B cell (primary cell): Measurements from ENCODE around the gene CST7. TPM values are rescaled to one million over a fixed set of nuclear protein-coding genes. Genes with fewer than 3 reads are reported as not detected.

ENCODE experiments used
- ATAC-seq: fragments of 200-7000 bp; cut with Tn5 transposase; one replicate; pipeline ENCODE4 v1.10.0; 2021; ENCODE audit warnings: low read depth, mild to moderate bottlenecking, moderate number of reproducible peaks, moderate library complexity
- CTCF ChIA-PET: fragments of 350-600 bp; sonication (Branson Sonifier 250); formaldehyde crosslinking; loops from one replicate; lab custom pipeline; 2021; ENCODE audit warnings: antibody characterized with exemption, inconsistent platforms; lab: Charles Lee
- POLR2A ChIA-PET: fragments of 350-600 bp; sonication (Branson Sonifier 250); formaldehyde crosslinking; loops from one replicate; lab custom pipeline; 2021; ENCODE audit warnings: antibody characterized with exemption; lab: Charles Lee
- DNase-seq: peaks from one replicate; pipeline ENCODE4 v3.0.0; 2013
- H2AFZ ChIP-seq: 2 replicates; pipeline ENCODE4 v1.6.1; 2012; ENCODE audit warnings: mild to moderate bottlenecking, low read depth, low read length; ENCODE audit not compliant: insufficient read depth, poor library complexity, severe bottlenecking
- H3K27ac ChIP-seq, 2 donors: 1 replicate in 1 of 2; 2 replicates in 1 of 2; pipeline ENCODE4 v1.5.1; 2012 to 2013; ENCODE audit warnings: low read length in 2 of 2, mild to moderate bottlenecking in 2 of 2, moderate library complexity in 1 of 2
- H3K27me3 ChIP-seq, 4 experiments: fragments of 200-600 bp in 1 of 4; sonication (generic) in 1 of 4; replicated peaks in 1 of 4; 1 replicate in 2 of 4; 2 replicates in 2 of 4; pipeline versions ENCODE4 v1.6.1 to v1.7.0; 2013 to 2016; ENCODE audit warnings: low read length in 3 of 4, mild to moderate bottlenecking in 2 of 4, mixed read lengths in 1 of 4, moderate library complexity in 1 of 4; ENCODE audit not compliant: insufficient read depth in 4 of 4, control insufficient read depth in 3 of 4; ENCODE audit errors: control extremely low read depth in 1 of 4
- H3K36me3 ChIP-seq, 2 experiments: replicated peaks in 1 of 2; 1 replicate in 1 of 2; 2 replicates in 1 of 2; pipeline versions ENCODE4 v1.6.1 to v1.7.1; 2013; ENCODE audit warnings: low read length in 1 of 2; ENCODE audit not compliant: insufficient read depth in 2 of 2, control insufficient read depth in 1 of 2; ENCODE audit errors: control extremely low read depth in 1 of 2, extremely low read depth in 1 of 2
- H3K4me1 ChIP-seq, 2 donors: fragments of 200-600 bp in 1 of 2; sonication (generic) in 1 of 2; 1 replicate in 1 of 2; 2 replicates in 1 of 2; pipeline versions ENCODE4 v1.5.1 to v1.6.1; 2013 to 2017; ENCODE audit warnings: low read length in 2 of 2; ENCODE audit not compliant: control insufficient read depth in 2 of 2, insufficient read depth in 2 of 2
- H3K4me2 ChIP-seq: replicated peaks from 2 replicates; pipeline ENCODE3; 2012; ENCODE audit warnings: mild to moderate bottlenecking, low read depth, low read length; ENCODE audit not compliant: poor library complexity, severe bottlenecking
- H3K4me3 ChIP-seq, 5 experiments: fragments of 200-600 bp in 1 of 5; sonication (generic) in 1 of 5; 1 replicate in 3 of 5; 2 replicates in 2 of 5; pipeline versions ENCODE4 v1.5.1 to v1.7.0; 2011 to 2016; ENCODE audit warnings: low read length in 4 of 5, mild to moderate bottlenecking in 4 of 5, low read depth in 2 of 5, control low read depth in 1 of 5, moderate library complexity in 1 of 5; ENCODE audit not compliant: insufficient read depth in 1 of 5; ENCODE audit errors: control extremely low read depth in 1 of 5, extremely low read depth in 1 of 5
- H3K79me2 ChIP-seq: fragments of 200-600 bp; sonication (generic); one replicate; pipeline ENCODE4 v1.6.0; 2016; ENCODE audit warnings: low read length; ENCODE audit not compliant: control insufficient read depth, insufficient read depth
- H3K9ac ChIP-seq: fragments of 200-600 bp; sonication (generic); 2 replicates; pipeline ENCODE4 v1.6.1; 2017; ENCODE audit warnings: mild to moderate bottlenecking, low read length, moderate library complexity
- H3K9me3 ChIP-seq, 3 donors: one replicate each; pipeline versions ENCODE4 v1.6.1 to v1.7.1; 2013; ENCODE audit warnings: low read length in 2 of 3; ENCODE audit not compliant: control insufficient read depth in 2 of 3, insufficient read depth in 1 of 3; ENCODE audit errors: control extremely low read depth in 1 of 3
- H4K20me1 ChIP-seq: 2 replicates; pipeline ENCODE4 v1.6.0; 2012; ENCODE audit warnings: mild to moderate bottlenecking, low read length; ENCODE audit not compliant: insufficient read depth, control insufficient read depth, poor library complexity, severe bottlenecking
- H3K27ac Mint-ChIP-seq: one replicate; pipeline ENCODE4 v1.8.0; 2021; ENCODE audit warnings: mixed read lengths
- H3K27me3 Mint-ChIP-seq: one replicate; pipeline ENCODE4 v1.8.0; 2021; ENCODE audit warnings: mixed read lengths
- H3K4me1 Mint-ChIP-seq: one replicate; pipeline ENCODE4 v1.8.0; 2021; ENCODE audit warnings: mixed read lengths
- H3K4me3 Mint-ChIP-seq: one replicate; pipeline ENCODE4 v1.8.0; 2021; ENCODE audit warnings: mixed read lengths
- H3K9me3 Mint-ChIP-seq: one replicate; pipeline ENCODE4 v1.8.0; 2022; ENCODE audit warnings: mixed read lengths; ENCODE audit not compliant: insufficient read depth
- CTCF ChIP-seq: fragments of 200-600 bp; IDR thresholded peaks from one replicate; pipeline ENCODE4 v1.8.0; 2022; ENCODE audit warnings: antibody characterized with exemption, mild to moderate bottlenecking
- EZH2 ChIP-seq: IDR thresholded peaks from 2 replicates; pipeline ENCODE4 v1.6.1; 2012; ENCODE audit warnings: borderline replicate concordance, low read depth, mild to moderate bottlenecking, moderate library complexity, low read length; ENCODE audit not compliant: insufficient read depth, poor library complexity, severe bottlenecking
- WGBS: methylation state at CpG from one replicate; pipeline ENCODE4 v1.1.5; 2013; ENCODE audit warnings: missing lambda C conversion rate; ENCODE audit not compliant: insufficient coverage; 5-methylcytosine and 5-hydroxymethylcytosine counted together
- intact Hi-C: fragments of 100-400 bp; cut with micrococcal nuclease; formaldehyde crosslinking; loops from one replicate; pipeline ENCODE4 v1.10.0; 2022
- polyA plus RNA-seq: library from polyadenylated mRNA; depleted of rRNA; stranded (reverse); fragments of >200 nt; gene quantifications from 2 replicates; pipeline ENCODE4 v1.2.3, GENCODE V29; 2012
- total RNA-seq, 2 donors: library from RNA; stranded (reverse); fragments of 120-200 nt in 1 of 2; gene quantifications; 1 replicate in 1 of 2; 2 replicates in 1 of 2; pipeline versions ENCODE4 v1.2.3 to v1.2.4, GENCODE V29; 2013 to 2022

CST7 gene
- total and polyA plus RNA-seq, 2 donors (not counting 1 experiment from before 2014, with no cell fraction given) = 0.94 to 3.4 TPM

- Histone ChIP-seq H3K4me3 (no peak overlapping the region), H3K79me2 (peaks cover 36% of the 10 kb centered on the region), H3K9me3 (peaks cover under 1 to 18% (median under 1%) of the 10 kb centered on the region in 3 donors), H3K9ac (no peak overlapping the region), H2AFZ (no peak overlapping the region), H3K27me3 (no peaks in the 10 kb centered on the region), H3K27ac (no peak overlapping the region), H3K4me2 (no peak overlapping the region), H3K36me3 (peaks cover 9 to 35% of the 10 kb centered on the region in 2 experiments), H3K4me1 (peaks cover 0 to 9% of the 10 kb centered on the region in 2 donors), H4K20me1 (no peaks in the 10 kb centered on the region)
- no peak for DNase-seq
- no peak overlapping the region for H3K27ac Mint-ChIP-seq
- CTCF ChIA-PET = interaction anchor here (1.3 kb wide), 1 partner anchor 83 kb away, joined by 3 read pairs; no protein-coding TSS in a partner anchor
- intact Hi-C loops = no loop called here
- H3K27me3 Mint-ChIP-seq = no peaks in the 10 kb centered on the region
- H3K4me1 Mint-ChIP-seq = peaks cover 10% of the 10 kb centered on the region
- WGBS = 59% methylated on average over 3 of the region's 3 CpGs
- H3K4me3 Mint-ChIP-seq = no peak overlapping the region
- no peak for ATAC-seq
- POLR2A ChIA-PET = no interaction called here
- H3K9me3 Mint-ChIP-seq = peaks cover 2% of the 10 kb centered on the region
- TF ChIP-seq EZH2 (no peak), CTCF (no peak)
Measured at GRCh38 chr20:24981790-24982189, 32.7 kb downstream of the CST7 start.

- CTCF ChIA-PET = interaction anchor here (1.0 kb wide), 1 partner anchor 12 kb away, joined by 3 read pairs; no protein-coding TSS in a partner anchor
- intact Hi-C loops = no loop called here
Measured at GRCh38 chr20:24983896-24984295, 34.8 kb downstream of the CST7 start.

More at GRCh38 chr20:24983896-24984295, 34.8 kb downstream of the CST7 start:
- Histone ChIP-seq H3K27me3 (no peaks in the 10 kb centered on the region), H3K4me2 (no peak overlapping the region), H2AFZ (no peak overlapping the region), H3K36me3 (peaks cover 0 to 21% of the 10 kb centered on the region in 2 experiments), H3K27ac (no peak overlapping the region), H3K4me3 (no peak overlapping the region), H3K9me3 (peaks cover 0 to 16% (median 0%) of the 10 kb centered on the region in 3 donors), H4K20me1 (no peaks in the 10 kb centered on the region), H3K9ac (no peak overlapping the region), H3K79me2 (peaks cover 52% of the 10 kb centered on the region), H3K4me1 (peaks cover 0 to 9% of the 10 kb centered on the region in 2 donors)
- Mint-ChIP-seq H3K27ac (no peak overlapping the region), H3K4me3 (no peak overlapping the region), H3K4me1 (peaks cover 12% of the 10 kb centered on the region), H3K9me3 (no peaks in the 10 kb centered on the region), H3K27me3 (no peaks in the 10 kb centered on the region)
- POLR2A ChIA-PET = no interaction called here
- 100% methylated on average over 6 of the region's 8 CpGs for WGBS
- no peak for ATAC-seq
- DNase-seq = no peak
- TF ChIP-seq CTCF (no peak), EZH2 (no peak)
